ENCODE results near the gene NOP9. TPM values are rescaled to one million over a fixed set of nuclear protein-coding genes. Genes with fewer than 3 reads are reported as not detected.

The NOP9 gene
- total RNA-seq, 1 experiment from 2014 or later = 25.3 TPM

- H3K27me3 ChIP-seq (ENCODE audit: control insufficient read depth, insufficient read depth, low read length) = no peaks in the 10 kb centered on the region
- no TSS peak for BruUV-seq (replicated peaks)
- DNase-seq (ENCODE audit: low read depth, low spot score) (no peak), ATAC-seq (no peak)
- intact Hi-C loops (cut with micrococcal nuclease; ENCODE audit: unreplicated experiment) (no loop called here), in situ Hi-C loops (cut with HindIII; ENCODE audit: low pct_unique_long_range_greater_than_20kb, low sequenced_read_pairs) (no loop called here)
- ChIA-PET CTCF (no interaction called here), POLR2A (no interaction called here)
- H3K4me3 ChIP-seq (ENCODE audit: low read depth in 2 of 2, low read length in 2 of 2) = no peak overlapping the region
- no peaks in the 10 kb centered on the region for H3K36me3 ChIP-seq (ENCODE audit: control insufficient read depth, insufficient read depth, low read length)
- H3K4me1 ChIP-seq (ENCODE audit: control insufficient read depth, insufficient read depth, low read length) = no peaks in the 10 kb centered on the region
- H3K27ac ChIP-seq (ENCODE audit: low read length) = no peak overlapping the region
- TF ChIP-seq SIN3A (IDR thresholded peaks at IDR 0.05; ENCODE audit: borderline replicate concordance, insufficient read depth, low read depth, low read length) (no peak), REST (IDR thresholded peaks at IDR 0.05; ENCODE audit: insufficient read depth in 1 of 2, low read depth in 2 of 2, low read length in 1 of 2) (no peak), CTCF (IDR thresholded peaks at IDR 0.05) (no peak), POLR2AphosphoS5 (IDR thresholded peaks at IDR 0.05; ENCODE audit: low read depth, low read length) (no peak), TCF7L2 (IDR thresholded peaks at IDR 0.05; ENCODE audit: low read depth, low read length) (no peak)
- H3K9me3 ChIP-seq (ENCODE audit: control insufficient read depth, insufficient read depth, low read depth, low read length) = no peaks in the 10 kb centered on the region
Measured at GRCh38 chr14:24286996-24287395, 12.7 kb upstream of the NOP9 start.

- CTCF ChIA-PET = no interaction called here
Measured at GRCh38 chr14:24289649-24290280, 9.9 kb upstream of the NOP9 start.

More at GRCh38 chr14:24289649-24290280, 9.9 kb upstream of the NOP9 start:
- intact Hi-C loops (cut with micrococcal nuclease; ENCODE audit: unreplicated experiment) = no loop called here
- H3K4me3 ChIP-seq (ENCODE audit: low read depth in 2 of 2, low read length in 2 of 2) = no peak overlapping the region
- no peaks in the 10 kb centered on the region for H3K27me3 ChIP-seq (ENCODE audit: control insufficient read depth, insufficient read depth, low read length)
- POLR2A ChIA-PET = no interaction called here
- no TSS peak for BruUV-seq (replicated peaks)
- H3K27ac ChIP-seq (ENCODE audit: low read length) = no peak overlapping the region
- ATAC-seq (no peak), DNase-seq (ENCODE audit: low read depth, low spot score) (no peak)
- no peak for TF ChIP-seq POLR2AphosphoS5 (IDR thresholded peaks at IDR 0.05; ENCODE audit: low read depth, low read length)
- TF ChIP-seq CTCF (IDR thresholded peaks at IDR 0.05) = no peak
- TF ChIP-seq REST (IDR thresholded peaks at IDR 0.05; ENCODE audit: insufficient read depth in 1 of 2, low read depth in 2 of 2, low read length in 1 of 2) = no peak
- TF ChIP-seq SIN3A (IDR thresholded peaks at IDR 0.05; ENCODE audit: borderline replicate concordance, insufficient read depth, low read depth, low read length) = no peak
- TF ChIP-seq TCF7L2 (IDR thresholded peaks at IDR 0.05; ENCODE audit: low read depth, low read length) = no peak
- H3K9me3 ChIP-seq (ENCODE audit: control insufficient read depth, insufficient read depth, low read depth, low read length) = no peaks in the 10 kb centered on the region
- in situ Hi-C loops (cut with HindIII; ENCODE audit: low pct_unique_long_range_greater_than_20kb, low sequenced_read_pairs) = no loop called here
- H3K36me3 ChIP-seq (ENCODE audit: control insufficient read depth, insufficient read depth, low read length) = no peaks in the 10 kb centered on the region
- no peaks in the 10 kb centered on the region for H3K4me1 ChIP-seq (ENCODE audit: control insufficient read depth, insufficient read depth, low read length)
